LNCAP (cell line): ENCODE measurements around the gene NUDT1.

Experiments
- CTCF ChIP-seq: fragments of 450-650 bp; IDR thresholded peaks from 2 replicates; pipeline ENCODE4 v1.5.1; 2017; ENCODE audit warnings: mild to moderate bottlenecking

Gene NUDT1

DNA sequence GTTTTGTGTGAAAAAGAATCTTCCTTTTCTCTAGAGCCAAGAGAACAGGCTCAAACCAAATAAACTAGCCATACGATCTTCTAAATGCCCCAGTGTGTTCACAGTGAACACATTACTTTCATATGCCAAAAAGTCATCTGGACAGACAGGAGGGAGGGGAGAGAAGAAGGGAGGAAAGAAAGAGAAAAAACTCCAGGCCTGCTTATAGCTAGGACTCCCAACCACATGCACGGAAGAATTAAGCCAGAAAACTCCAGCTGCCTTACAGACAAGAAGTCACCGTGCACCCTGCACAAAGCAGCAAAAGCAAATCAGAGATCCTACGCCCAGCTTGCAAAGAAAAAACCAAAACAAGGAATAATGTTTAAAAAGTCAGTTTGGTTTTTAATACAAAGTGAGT is 37.9 kb downstream of the NUDT1 start:
- no peak for TF ChIP-seq CTCF

GRCh38 chr7:2280424-2280823 is 38.4 kb downstream of the NUDT1 start:
- TF ChIP-seq CTCF, result no peak

GRCh38 chr7:2281541-2281940 is 39.5 kb downstream of the NUDT1 start:
- TF ChIP-seq CTCF, result no peak

DNA sequence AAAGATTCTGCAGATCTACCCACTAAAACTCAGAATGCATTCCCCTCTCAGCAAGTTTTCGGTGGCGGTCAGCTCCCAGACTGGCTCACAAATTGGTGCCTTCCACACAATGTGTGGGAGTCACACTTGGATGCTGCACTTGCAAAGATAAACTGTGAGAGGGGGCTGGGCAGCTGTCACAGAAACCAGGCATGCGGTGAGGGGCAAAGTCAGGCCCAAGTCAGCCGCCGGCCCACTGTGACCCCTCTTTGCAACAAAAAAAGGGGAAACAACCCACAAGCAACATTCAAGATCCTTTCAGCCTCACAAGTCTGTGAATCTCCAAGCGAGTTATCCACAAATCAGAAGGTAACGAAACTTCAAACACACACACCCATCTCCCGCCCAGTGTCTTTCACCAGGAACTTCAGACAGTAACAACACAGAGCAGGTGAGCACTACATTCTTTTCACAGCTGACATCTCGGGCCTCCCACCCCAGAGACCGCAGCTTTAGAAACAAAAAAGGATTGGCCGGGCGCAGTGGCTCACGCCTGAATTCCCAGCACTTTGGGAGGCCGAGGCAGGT is 40.2 kb downstream of the NUDT1 start:
- no peak for TF ChIP-seq CTCF

DNA sequence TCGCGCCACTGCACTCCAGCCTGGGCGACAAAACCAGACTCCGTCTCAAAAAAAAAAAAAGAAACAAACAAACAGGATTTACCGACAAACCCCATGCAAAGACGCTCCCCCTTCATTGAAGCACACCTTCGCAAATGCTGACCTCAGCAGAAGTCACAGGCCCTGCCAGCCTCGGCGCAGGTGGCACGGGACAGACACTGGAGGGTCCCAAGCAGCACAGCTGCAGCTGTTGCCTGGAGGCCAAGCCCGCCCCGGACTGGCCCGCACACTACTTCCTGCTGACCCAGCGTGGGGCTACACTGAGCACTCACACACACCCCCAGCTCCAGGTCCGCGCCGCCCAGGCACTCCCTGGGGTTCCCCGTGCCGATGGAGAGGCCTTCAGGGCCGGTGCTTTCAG is 41.0 kb downstream of the NUDT1 start:
- TF ChIP-seq CTCF, result no peak

DNA sequence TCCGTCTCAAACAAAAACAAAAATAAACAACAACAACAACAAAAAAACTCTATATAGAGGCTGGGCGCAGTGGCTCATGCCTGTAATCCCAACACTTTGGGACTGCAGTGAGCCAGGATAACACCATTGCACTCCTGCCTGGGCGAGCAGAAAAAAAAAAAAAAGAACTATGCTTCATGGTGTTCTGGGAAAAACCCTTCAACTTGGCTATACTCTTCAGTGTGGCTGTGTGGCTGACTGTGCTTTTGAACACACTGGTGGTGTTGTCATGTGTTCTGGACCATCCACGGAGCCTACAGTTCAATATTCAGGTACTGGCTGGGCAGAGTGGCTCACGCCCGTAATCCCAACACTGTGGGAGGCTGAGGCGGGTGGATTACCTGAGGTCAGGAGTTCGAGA is 45.7 kb downstream of the NUDT1 start:
- TF ChIP-seq CTCF, result no peak

- TF ChIP-seq CTCF, result no peak
Observed at GRCh38 chr7:2288503-2288902, 46.5 kb downstream of the NUDT1 start.

- no peak for TF ChIP-seq CTCF
Observed at GRCh38 chr7:2289111-2289586, 47.1 kb downstream of the NUDT1 start.
